GM23248 (cell line): Measurements from ENCODE around the gene GRN.

Experiments
- EZH2 ChIP-seq: fragments of 200-600 bp; sonication (generic); IDR thresholded peaks from 2 replicates; pipeline ENCODE4 v1.6.1; 2018; ENCODE audit warnings: antibody characterized with exemption, mild to moderate bottlenecking; ENCODE audit not compliant: insufficient read depth, poor library complexity, severe bottlenecking
- EZH2phosphoT487 ChIP-seq: fragments of 200-600 bp; sonication (generic); IDR thresholded peaks from 2 replicates; pipeline ENCODE4 v1.6.1; 2018; ENCODE audit warnings: antibody characterized with exemption, moderate library complexity, mild to moderate bottlenecking, low read depth; ENCODE audit not compliant: insufficient read depth

- TF ChIP-seq EZH2 (no peak), EZH2phosphoT487 (no peak)
Observed at GRCh38 chr17:44348234-44348987, 3.3 kb downstream of the GRN start.
